Uterus (tissue), 4 donors: ENCODE results near the gene EIPR1. TPM values are rescaled to one million over a fixed set of nuclear protein-coding genes. Genes with fewer than 3 reads are reported as not detected.

Source experiments
- DNase-seq, 2 donors: peaks; one replicate each; pipeline ENCODE4 v3.0.0-alpha.2; 2019 to 2020
- H3K27ac ChIP-seq, 2 donors: fragments of 200-600 bp; sonication (generic); 1 replicate in 1 of 2; 2 replicates in 1 of 2; pipeline ENCODE4 v1.5.1; 2016 to 2018
- H3K27me3 ChIP-seq, 2 donors: fragments of 200-600 bp; sonication (generic); one replicate each; pipeline ENCODE4 v1.5.1; 2018 to 2019; ENCODE audit warnings: control low read depth in 1 of 2
- H3K36me3 ChIP-seq, 2 donors: fragments of 200-600 bp; sonication (generic); one replicate each; pipeline ENCODE4 v1.5.1; 2019; ENCODE audit warnings: control low read depth in 1 of 2
- H3K4me1 ChIP-seq, 2 donors: fragments of 200-600 bp; sonication (generic); one replicate each; pipeline ENCODE4 v1.5.1; 2018 to 2019; ENCODE audit warnings: control low read depth in 1 of 2
- H3K4me3 ChIP-seq, 2 donors: fragments of 200-600 bp; sonication (generic); 1 replicate in 1 of 2; 2 replicates in 1 of 2; pipeline ENCODE4 v1.5.1; 2018 to 2019; ENCODE audit warnings: mild to moderate bottlenecking in 1 of 2
- H3K9me3 ChIP-seq, 2 donors: fragments of 200-600 bp; sonication (generic); one replicate each; pipeline ENCODE4 v1.5.1; 2019; ENCODE audit warnings: control low read depth in 1 of 2
- CTCF ChIP-seq, 4 experiments: fragments of 200-600 bp in 2 of 4; fragments of 450-650 bp in 2 of 4; sonication (generic) in 2 of 4; IDR thresholded peaks; one replicate each; pipeline ENCODE4 v1.5.1; 2016 to 2019; ENCODE audit warnings: antibody characterized with exemption in 4 of 4, mild to moderate bottlenecking in 2 of 4, moderate library complexity in 1 of 4
- POLR2A ChIP-seq, 2 donors: fragments of 450-650 bp; IDR thresholded peaks; one replicate each; pipeline ENCODE4 v1.6.1; 2016; ENCODE audit warnings: antibody characterized with exemption in 2 of 2, mild to moderate bottlenecking in 1 of 2, moderate library complexity in 1 of 2
- intact Hi-C: fragments of 100-400 bp; cut with DNase I; formaldehyde crosslinking; loops from one replicate; pipeline ENCODE4 v1.15.1; 2023; ENCODE audit warnings: low total_unique reads
- total RNA-seq, 4 donors: library from RNA; depleted of rRNA in 3 of 4; stranded (reverse); fragments of >200 nt in 3 of 4; gene quantifications; one replicate each; pipeline versions ENCODE4 v1.1.0 to v1.2.4, GENCODE V29; 2014 to 2023
- donor health status: DM: yes; HTN: yes; CAD: no.

The EIPR1 gene
- total RNA-seq, 4 donors from 2014 or later: 0.59 to 28.9 (median 20.4) TPM

- DNase-seq: no peak
- TF ChIP-seq CTCF (IDR thresholded peaks at IDR 0.05): no peak
- no peak for TF ChIP-seq POLR2A (IDR thresholded peaks at IDR 0.05)
- intact Hi-C loops: no loop called here
- Histone ChIP-seq H3K9me3 (no peaks in the 10 kb centered on the region), H3K4me3 (no peak overlapping the region), H3K36me3 (no peaks in the 10 kb centered on the region), H3K27ac (no peak overlapping the region), H3K4me1 (no peaks in the 10 kb centered on the region), H3K27me3 (no peaks in the 10 kb centered on the region)
Observed at GRCh38 chr2:3146175-3146574, 231.4 kb downstream of the EIPR1 start.

- no peak overlapping the region for H3K4me3 ChIP-seq
- no peak overlapping the region for H3K27ac ChIP-seq
- H3K27me3 ChIP-seq: no peaks in the 10 kb centered on the region
- no peak for DNase-seq
- H3K9me3 ChIP-seq: no peaks in the 10 kb centered on the region
- intact Hi-C loops: no loop called here
- no peaks in the 10 kb centered on the region for H3K4me1 ChIP-seq
- H3K36me3 ChIP-seq: no peaks in the 10 kb centered on the region
- no peak for TF ChIP-seq POLR2A (IDR thresholded peaks at IDR 0.05)
- no peak for TF ChIP-seq CTCF (IDR thresholded peaks at IDR 0.05)
Observed at GRCh38 chr2:3145471-3146021, 232.1 kb downstream of the EIPR1 start.

- TF ChIP-seq POLR2A (IDR thresholded peaks at IDR 0.05): no peak
- TF ChIP-seq CTCF (IDR thresholded peaks at IDR 0.05): no peak
- no peak overlapping the region for H3K27ac ChIP-seq
- intact Hi-C loops: no loop called here
- no peaks in the 10 kb centered on the region for H3K36me3 ChIP-seq
- no peaks in the 10 kb centered on the region for H3K9me3 ChIP-seq
- H3K4me3 ChIP-seq: no peak overlapping the region
- DNase-seq: no peak
- H3K27me3 ChIP-seq: no peaks in the 10 kb centered on the region
- no peaks in the 10 kb centered on the region for H3K4me1 ChIP-seq
Observed at GRCh38 chr2:3144856-3145255, 232.8 kb downstream of the EIPR1 start.

- Histone ChIP-seq H3K9me3 (no peaks in the 10 kb centered on the region), H3K4me3 (no peak overlapping the region), H3K36me3 (no peaks in the 10 kb centered on the region), H3K27me3 (no peaks in the 10 kb centered on the region), H3K4me1 (no peaks in the 10 kb centered on the region), H3K27ac (no peak overlapping the region)
- no peak for TF ChIP-seq CTCF (IDR thresholded peaks at IDR 0.05)
- TF ChIP-seq POLR2A (IDR thresholded peaks at IDR 0.05): no peak
- no peak for DNase-seq
- intact Hi-C loops: no loop called here
Observed at GRCh38 chr2:3143602-3144001, 234.0 kb downstream of the EIPR1 start.

GRCh38 chr2:3142961-3143571 lies 234.6 kb downstream of the EIPR1 start:
- DNase-seq: no peak
- Histone ChIP-seq H3K27me3 (no peaks in the 10 kb centered on the region), H3K27ac (no peak overlapping the region), H3K36me3 (no peaks in the 10 kb centered on the region), H3K9me3 (no peaks in the 10 kb centered on the region), H3K4me3 (no peak overlapping the region), H3K4me1 (no peaks in the 10 kb centered on the region)
- TF ChIP-seq CTCF (IDR thresholded peaks at IDR 0.05): no peak
- no peak for TF ChIP-seq POLR2A (IDR thresholded peaks at IDR 0.05)
- intact Hi-C loops: no loop called here
